Measurements from ENCODE around the gene MFSD2B.

MFSD2B gene

GRCh38 chr2:24054366-24055010 is 44.6 kb downstream of the MFSD2B start:
- Histone ChIP-seq H3K27ac (ENCODE audit: poor library complexity, severe bottlenecking) (no peak overlapping the region), H3K36me3 (ENCODE audit: low read depth) (no peaks in the 10 kb centered on the region), H3K9me3 (ENCODE audit: severe bottlenecking) (no peaks in the 10 kb centered on the region), H3K4me3 (ENCODE audit: severe bottlenecking) (no peak overlapping the region), H3K27me3 (ENCODE audit: insufficient read depth, poor library complexity, severe bottlenecking) (no peaks in the 10 kb centered on the region), H3K4me1 (ENCODE audit: insufficient read depth, poor library complexity, severe bottlenecking) (no peaks in the 10 kb centered on the region)
- DNase-seq (ENCODE audit: low spot score) (no peak), ATAC-seq (ENCODE audit: low read depth) (no peak)
- no peak for TF ChIP-seq CTCF (IDR thresholded peaks at IDR 0.05; ENCODE audit: poor library complexity, severe bottlenecking)

- H3K27ac ChIP-seq (ENCODE audit: poor library complexity, severe bottlenecking): no peak overlapping the region
- DNase-seq (ENCODE audit: low spot score) (no peak), ATAC-seq (ENCODE audit: low read depth) (no peak)
- no peaks in the 10 kb centered on the region for H3K27me3 ChIP-seq (ENCODE audit: insufficient read depth, poor library complexity, severe bottlenecking)
- no peaks in the 10 kb centered on the region for H3K9me3 ChIP-seq (ENCODE audit: severe bottlenecking)
- H3K4me1 ChIP-seq (ENCODE audit: insufficient read depth, poor library complexity, severe bottlenecking): no peaks in the 10 kb centered on the region
- no peaks in the 10 kb centered on the region for H3K36me3 ChIP-seq (ENCODE audit: low read depth)
- H3K4me3 ChIP-seq (ENCODE audit: severe bottlenecking): no peak overlapping the region
- TF ChIP-seq CTCF (IDR thresholded peaks at IDR 0.05; ENCODE audit: poor library complexity, severe bottlenecking): no peak
Measured at GRCh38 chr2:24055750-24056149, 45.9 kb downstream of the MFSD2B start.

- no peak for ATAC-seq (ENCODE audit: low read depth)
- Histone ChIP-seq H3K4me1 (ENCODE audit: insufficient read depth, poor library complexity, severe bottlenecking) (no peaks in the 10 kb centered on the region), H3K9me3 (ENCODE audit: severe bottlenecking) (no peaks in the 10 kb centered on the region), H3K4me3 (ENCODE audit: severe bottlenecking) (no peak overlapping the region), H3K27me3 (ENCODE audit: insufficient read depth, poor library complexity, severe bottlenecking) (no peaks in the 10 kb centered on the region), H3K36me3 (ENCODE audit: low read depth) (peaks cover 3% of the 10 kb centered on the region), H3K27ac (ENCODE audit: poor library complexity, severe bottlenecking) (no peak overlapping the region)
- no peak for DNase-seq (ENCODE audit: low spot score)
- TF ChIP-seq CTCF (IDR thresholded peaks at IDR 0.05; ENCODE audit: poor library complexity, severe bottlenecking): no peak
Measured at GRCh38 chr2:24058564-24059271, 48.8 kb downstream of the MFSD2B start.

GRCh38 chr2:24065341-24065740 is 55.5 kb downstream of the MFSD2B start:
- no peak for TF ChIP-seq CTCF (IDR thresholded peaks at IDR 0.05; ENCODE audit: poor library complexity, severe bottlenecking)
- H3K4me1 ChIP-seq (ENCODE audit: insufficient read depth, poor library complexity, severe bottlenecking): no peaks in the 10 kb centered on the region
- no peaks in the 10 kb centered on the region for H3K27me3 ChIP-seq (ENCODE audit: insufficient read depth, poor library complexity, severe bottlenecking)
- H3K4me3 ChIP-seq (ENCODE audit: severe bottlenecking): no peak overlapping the region
- H3K9me3 ChIP-seq (ENCODE audit: severe bottlenecking): no peaks in the 10 kb centered on the region
- ATAC-seq (ENCODE audit: low read depth): no peak
- DNase-seq (ENCODE audit: low spot score): no peak
- peaks cover 43% of the 10 kb centered on the region for H3K36me3 ChIP-seq (ENCODE audit: low read depth)
- H3K27ac ChIP-seq (ENCODE audit: poor library complexity, severe bottlenecking): no peak overlapping the region

- peaks cover 75% of the 10 kb centered on the region for H3K36me3 ChIP-seq (ENCODE audit: low read depth)
Measured at GRCh38 chr2:24072259-24072658, 62.4 kb downstream of the MFSD2B start.

More at GRCh38 chr2:24072259-24072658, 62.4 kb downstream of the MFSD2B start:
- no peak for TF ChIP-seq CTCF (IDR thresholded peaks at IDR 0.05; ENCODE audit: poor library complexity, severe bottlenecking)
- ATAC-seq (ENCODE audit: low read depth) (no peak), DNase-seq (ENCODE audit: low spot score) (no peak)
- Histone ChIP-seq H3K9me3 (ENCODE audit: severe bottlenecking) (no peaks in the 10 kb centered on the region), H3K4me3 (ENCODE audit: severe bottlenecking) (no peak overlapping the region), H3K27me3 (ENCODE audit: insufficient read depth, poor library complexity, severe bottlenecking) (no peaks in the 10 kb centered on the region), H3K4me1 (ENCODE audit: insufficient read depth, poor library complexity, severe bottlenecking) (no peaks in the 10 kb centered on the region), H3K27ac (ENCODE audit: poor library complexity, severe bottlenecking) (no peak overlapping the region)

Measured in RWPE2 (cell line).